Mucosa of stomach (tissue), 1 donor: ENCODE measurements around the gene CYLD.

Experiments used
- H3K27me3 ChIP-seq: one replicate; pipeline ENCODE4 v1.7.0; 2013; ENCODE audit warnings: mild to moderate bottlenecking, low read length; ENCODE audit not compliant: control insufficient read depth, insufficient read depth
- H3K36me3 ChIP-seq: one replicate; pipeline ENCODE4 v1.7.0; 2013; ENCODE audit warnings: low read length; ENCODE audit not compliant: control insufficient read depth, insufficient read depth
- H3K4me1 ChIP-seq: one replicate; pipeline ENCODE4 v1.7.0; 2013; ENCODE audit warnings: mild to moderate bottlenecking, low read length; ENCODE audit not compliant: control insufficient read depth, insufficient read depth
- H3K4me3 ChIP-seq: one replicate; pipeline ENCODE4 v1.7.0; 2013; ENCODE audit warnings: low read length
- H3K9ac ChIP-seq: one replicate; pipeline ENCODE4 v1.7.0; 2013; ENCODE audit warnings: mild to moderate bottlenecking, low read length, moderate library complexity
- H3K9me3 ChIP-seq: one replicate; pipeline ENCODE4 v1.7.0; 2013; ENCODE audit warnings: mild to moderate bottlenecking, low read length, moderate library complexity; ENCODE audit not compliant: control insufficient read depth
- donor health status: Pancreatic carcinoma.

Gene CYLD

DNA sequence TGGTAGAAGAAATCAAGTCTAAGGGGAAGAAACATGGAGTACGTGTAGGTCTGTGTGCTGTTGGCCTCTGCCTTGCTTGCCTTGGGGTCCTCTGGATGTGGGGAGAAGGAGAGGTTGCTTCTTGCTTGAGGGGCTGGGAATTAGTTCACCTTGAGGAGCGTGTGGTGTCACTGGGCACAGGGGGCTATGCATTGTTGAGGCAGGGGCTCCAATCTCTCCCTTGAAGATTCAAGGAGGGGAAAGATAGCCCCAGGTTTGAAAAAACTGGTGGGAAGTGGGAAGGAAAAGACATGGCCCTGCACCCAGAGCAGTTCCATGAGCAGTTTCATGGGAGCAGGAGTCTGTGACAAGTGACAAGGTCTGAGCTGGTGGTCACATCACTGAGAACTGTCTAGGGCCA is 103.4 kb downstream of the CYLD start:
- Histone ChIP-seq H3K27me3 (peaks cover 17% of the 10 kb centered on the region), H3K36me3 (no peaks in the 10 kb centered on the region), H3K9me3 (no peaks in the 10 kb centered on the region), H3K4me3 (no peak overlapping the region), H3K4me1 (no peaks in the 10 kb centered on the region), H3K9ac (no peak overlapping the region)

DNA sequence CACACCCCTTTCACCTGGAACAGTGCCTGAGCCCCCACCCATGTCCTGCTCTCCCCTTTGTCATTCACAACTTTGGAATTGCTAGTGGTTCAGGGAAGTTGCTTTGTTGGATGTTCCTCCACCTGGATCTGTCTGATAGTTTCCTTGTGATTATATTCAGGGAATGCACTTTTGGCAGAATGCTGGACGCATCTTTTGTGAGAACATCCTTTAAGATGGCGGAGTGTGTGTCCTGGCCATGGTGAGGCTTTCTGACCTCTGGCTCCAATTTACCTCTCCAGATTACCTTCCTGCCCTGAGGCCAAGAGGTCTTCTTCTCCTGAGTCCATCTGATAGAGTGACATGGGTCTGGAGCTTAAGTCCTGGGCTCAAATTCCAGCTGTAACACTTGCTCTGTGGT is 104.6 kb downstream of the CYLD start:
- Histone ChIP-seq H3K9ac (no peak overlapping the region), H3K4me3 (no peak overlapping the region), H3K36me3 (no peaks in the 10 kb centered on the region), H3K9me3 (no peaks in the 10 kb centered on the region), H3K27me3 (peaks cover 5% of the 10 kb centered on the region), H3K4me1 (no peaks in the 10 kb centered on the region)

DNA sequence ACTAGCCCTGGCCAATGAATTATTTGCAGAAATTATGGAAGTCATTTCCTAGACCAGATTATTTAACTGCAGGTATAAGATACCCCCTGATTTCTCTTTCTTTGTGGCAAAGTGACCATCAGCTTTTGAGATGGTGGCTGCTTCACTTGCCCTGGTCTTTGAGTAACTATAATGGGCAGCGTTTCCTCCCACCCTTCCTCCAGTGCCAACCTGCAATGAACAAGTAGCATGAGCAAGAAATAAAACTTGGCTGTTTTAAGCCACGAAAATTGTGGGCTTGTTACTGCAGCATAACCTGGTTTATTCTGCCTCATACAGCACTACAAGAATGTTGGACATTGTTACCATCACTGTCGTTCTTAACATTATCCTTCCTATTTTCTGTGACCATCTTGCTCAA is 105.3 kb downstream of the CYLD start:
- no peaks in the 10 kb centered on the region for H3K36me3 ChIP-seq

DNA sequence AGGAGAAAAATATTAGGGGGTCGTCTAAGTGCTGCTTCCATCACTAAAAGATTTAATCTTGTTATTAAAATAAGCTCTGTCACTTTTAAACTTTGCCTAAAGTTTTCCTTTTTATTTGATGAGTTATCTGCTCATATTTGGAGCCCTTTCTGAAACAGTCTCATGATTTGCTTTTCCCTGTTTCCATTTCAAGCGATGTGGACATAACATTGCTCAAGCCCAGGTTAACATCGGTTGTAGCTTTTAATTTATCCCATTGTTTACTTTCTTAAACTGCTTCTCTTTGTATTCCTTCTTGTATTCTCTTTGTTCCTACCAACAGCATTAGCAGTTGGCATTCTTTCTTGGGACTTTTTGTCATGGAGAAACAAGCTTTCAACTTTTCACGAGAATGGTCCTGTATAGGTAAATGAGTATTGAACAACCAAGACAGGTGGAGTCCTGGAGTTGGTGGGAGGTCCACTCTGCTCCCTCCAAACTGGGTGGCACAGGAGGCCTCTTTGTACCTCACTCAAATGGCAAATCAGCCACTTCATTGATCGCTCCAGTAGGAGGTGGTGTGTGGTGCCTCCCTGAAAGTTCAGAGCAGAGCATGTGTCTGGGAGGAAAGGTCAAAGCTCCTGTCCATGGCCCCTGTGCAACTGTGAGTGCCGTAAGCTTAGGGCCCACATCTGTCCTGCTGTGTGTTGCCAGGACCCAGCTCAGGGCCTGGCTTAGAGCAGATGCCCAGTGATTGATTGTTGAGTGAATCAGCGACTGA is 107.0 kb downstream of the CYLD start:
- Histone ChIP-seq H3K36me3 (no peaks in the 10 kb centered on the region), H3K9me3 (no peaks in the 10 kb centered on the region), H3K4me3 (no peak overlapping the region), H3K9ac (no peak overlapping the region), H3K27me3 (no peaks in the 10 kb centered on the region), H3K4me1 (no peaks in the 10 kb centered on the region)

More for the DNA sequence above, 105.3 kb downstream of the CYLD start:
- Histone ChIP-seq H3K27me3 (no peaks in the 10 kb centered on the region), H3K4me1 (no peaks in the 10 kb centered on the region), H3K9me3 (no peaks in the 10 kb centered on the region), H3K4me3 (no peak overlapping the region), H3K9ac (no peak overlapping the region)
